ENCODE results near the gene RERE. TPM values are rescaled to one million over a fixed set of nuclear protein-coding genes. Genes with fewer than 3 reads are reported as not detected.

The RERE gene
- polyA plus RNA-seq, 1 of the 3 experiments (the other 2 are of a cell fraction): 8.1 TPM

DNA sequence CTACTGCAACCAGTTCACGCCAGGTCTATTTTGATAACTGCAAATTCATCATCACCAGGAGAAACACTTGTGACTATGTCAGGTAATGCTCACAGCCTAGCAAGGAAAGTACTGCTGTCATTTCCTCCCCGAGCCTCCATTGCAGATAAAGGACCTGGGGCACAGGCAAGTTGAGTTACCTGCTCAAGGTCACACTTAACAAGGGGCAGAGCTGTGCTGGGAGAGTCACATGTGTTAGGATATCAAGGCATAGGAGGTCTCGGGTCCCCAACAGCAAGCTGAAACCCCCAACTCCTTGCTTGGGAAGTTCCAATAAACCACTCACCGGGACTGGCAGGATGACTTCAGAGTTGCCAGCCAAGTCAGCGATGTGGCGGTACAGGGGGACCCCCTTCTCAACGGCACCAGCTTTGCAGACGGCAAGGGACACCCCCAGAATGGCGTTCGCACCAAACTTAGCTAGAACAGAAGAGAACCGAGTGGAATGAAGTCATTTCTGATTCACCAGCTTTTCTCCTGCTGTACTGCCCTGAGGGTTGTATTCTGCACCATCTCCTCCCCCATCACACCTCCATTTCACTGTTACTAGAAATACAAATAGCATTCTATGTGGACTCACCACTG lies 49.5 kb upstream of the RERE start (continued):
- TF ChIP-seq, protein P1, sequence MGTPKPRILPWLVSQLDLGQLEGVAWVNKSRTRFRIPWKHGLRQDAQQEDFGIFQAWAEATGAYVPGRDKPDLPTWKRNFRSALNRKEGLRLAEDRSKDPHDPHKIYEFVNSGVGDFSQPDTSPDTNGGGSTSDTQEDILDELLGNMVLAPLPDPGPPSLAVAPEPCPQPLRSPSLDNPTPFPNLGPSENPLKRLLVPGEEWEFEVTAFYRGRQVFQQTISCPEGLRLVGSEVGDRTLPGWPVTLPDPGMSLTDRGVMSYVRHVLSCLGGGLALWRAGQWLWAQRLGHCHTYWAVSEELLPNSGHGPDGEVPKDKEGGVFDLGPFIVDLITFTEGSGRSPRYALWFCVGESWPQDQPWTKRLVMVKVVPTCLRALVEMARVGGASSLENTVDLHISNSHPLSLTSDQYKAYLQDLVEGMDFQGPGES (IDR thresholded peaks at IDR 0.05; ENCODE audit: low read depth, low read length): no peak
- TF ChIP-seq TCF12 (IDR thresholded peaks at IDR 0.05): no peak

DNA sequence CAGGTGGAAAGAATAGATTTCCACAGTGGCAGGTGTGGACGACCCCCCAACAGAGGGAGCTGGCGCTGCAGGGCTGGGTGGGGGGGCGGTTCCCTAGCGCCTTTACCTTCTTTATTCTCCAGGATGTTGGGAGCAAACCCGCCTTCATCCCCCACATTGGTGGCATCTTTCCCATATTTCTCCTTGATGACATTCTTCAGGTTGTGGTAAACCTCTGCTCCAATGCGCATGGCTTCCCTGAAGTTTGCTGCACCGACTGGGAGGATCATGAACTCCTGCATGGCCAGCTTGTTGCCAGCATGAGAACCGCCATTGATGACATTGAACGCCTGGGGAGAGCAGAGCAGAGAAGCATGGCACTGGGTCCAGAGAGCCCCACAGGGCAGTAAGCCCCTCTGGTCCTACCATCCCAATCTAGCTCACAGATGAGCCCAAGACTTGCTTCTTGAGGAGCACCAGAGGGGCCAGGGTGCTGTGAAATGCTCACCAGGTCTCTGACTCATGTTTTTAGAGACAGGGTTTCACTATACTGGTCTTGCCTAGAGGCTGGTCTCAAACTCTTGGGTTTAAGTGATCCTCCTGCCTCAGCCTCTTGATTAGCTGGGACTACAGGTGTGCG lies 48.8 kb upstream of the RERE start:
- ChIA-PET CTCF (interaction anchor here (0.6 to 10.9 kb wide), 4 partner anchors 16 to 147 kb away, joined by 3 to 107 read pairs (median 5); no protein-coding TSS in a partner anchor), POLR2A (interaction anchor here (0.6 to 3.0 kb wide), 4 partner anchors 12 to 1755 kb away, joined by 3 to 18 read pairs (median 4); partner anchors contain the start of gene ENO1)
- no peak overlapping the region for H3K9ac ChIP-seq
- H3K79me2 ChIP-seq (ENCODE audit: insufficient read depth): peaks cover 74% of the 10 kb centered on the region
- no peaks in the 10 kb centered on the region for H3K9me3 ChIP-seq
- WGBS (ENCODE audit: low lambda C conversion rate): 97% methylated on average over 10 of the region's 10 CpGs
- no peak for DNase-seq
- H3K4me2 ChIP-seq: no peak overlapping the region
- H4K20me1 ChIP-seq (ENCODE audit: insufficient read depth): peaks cover 91% of the 10 kb centered on the region
- H3K36me3 ChIP-seq (replicated peaks in 1 of 2; ENCODE audit: control insufficient read depth in 1 of 2, insufficient read depth in 2 of 2, low read length in 1 of 2): peaks cover 82 to 86% of the 10 kb centered on the region in 2 experiments
- no peaks in the 10 kb centered on the region for H3K9me2 ChIP-seq
- no peak overlapping the region for H2AFZ ChIP-seq (ENCODE audit: low read depth)
- H3K4me1 ChIP-seq (ENCODE audit: control insufficient read depth in 1 of 2, insufficient read depth in 2 of 2, low read depth in 1 of 2, low read length in 1 of 2): peaks cover 3 to 16% of the 10 kb centered on the region in 2 experiments; a peak in 3 of 4 replicates
- no peak for TF ChIP-seq TAF1 (IDR thresholded peaks at IDR 0.05; ENCODE audit: borderline replicate concordance, low read depth, low read length)
- TF ChIP-seq RAD21 (IDR thresholded peaks at IDR 0.05; ENCODE audit: low read length): no peak
- no peak for TF ChIP-seq GABPA (IDR thresholded peaks at IDR 0.05; ENCODE audit: low read depth)
- no peak for TF ChIP-seq CHD2 (IDR thresholded peaks at IDR 0.05; ENCODE audit: low read length, partially characterized antibody)
- no peak for TF ChIP-seq MXI1 (IDR thresholded peaks at IDR 0.05; ENCODE audit: low read depth, low read length)
- no peak for TF ChIP-seq ELF1 (IDR thresholded peaks at IDR 0.05)
- TF ChIP-seq NFIC (IDR thresholded peaks at IDR 0.05; ENCODE audit: borderline replicate concordance): no peak
- TF ChIP-seq TCF12 (IDR thresholded peaks at IDR 0.05): no peak
- no peak for TF ChIP-seq TEAD4 (IDR thresholded peaks at IDR 0.05; ENCODE audit: borderline replicate concordance, insufficient read depth)
- TF ChIP-seq, protein P2, sequence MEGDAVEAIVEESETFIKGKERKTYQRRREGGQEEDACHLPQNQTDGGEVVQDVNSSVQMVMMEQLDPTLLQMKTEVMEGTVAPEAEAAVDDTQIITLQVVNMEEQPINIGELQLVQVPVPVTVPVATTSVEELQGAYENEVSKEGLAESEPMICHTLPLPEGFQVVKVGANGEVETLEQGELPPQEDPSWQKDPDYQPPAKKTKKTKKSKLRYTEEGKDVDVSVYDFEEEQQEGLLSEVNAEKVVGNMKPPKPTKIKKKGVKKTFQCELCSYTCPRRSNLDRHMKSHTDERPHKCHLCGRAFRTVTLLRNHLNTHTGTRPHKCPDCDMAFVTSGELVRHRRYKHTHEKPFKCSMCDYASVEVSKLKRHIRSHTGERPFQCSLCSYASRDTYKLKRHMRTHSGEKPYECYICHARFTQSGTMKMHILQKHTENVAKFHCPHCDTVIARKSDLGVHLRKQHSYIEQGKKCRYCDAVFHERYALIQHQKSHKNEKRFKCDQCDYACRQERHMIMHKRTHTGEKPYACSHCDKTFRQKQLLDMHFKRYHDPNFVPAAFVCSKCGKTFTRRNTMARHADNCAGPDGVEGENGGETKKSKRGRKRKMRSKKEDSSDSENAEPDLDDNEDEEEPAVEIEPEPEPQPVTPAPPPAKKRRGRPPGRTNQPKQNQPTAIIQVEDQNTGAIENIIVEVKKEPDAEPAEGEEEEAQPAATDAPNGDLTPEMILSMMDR (IDR thresholded peaks at IDR 0.05): no peak
- TF ChIP-seq, protein P3, sequence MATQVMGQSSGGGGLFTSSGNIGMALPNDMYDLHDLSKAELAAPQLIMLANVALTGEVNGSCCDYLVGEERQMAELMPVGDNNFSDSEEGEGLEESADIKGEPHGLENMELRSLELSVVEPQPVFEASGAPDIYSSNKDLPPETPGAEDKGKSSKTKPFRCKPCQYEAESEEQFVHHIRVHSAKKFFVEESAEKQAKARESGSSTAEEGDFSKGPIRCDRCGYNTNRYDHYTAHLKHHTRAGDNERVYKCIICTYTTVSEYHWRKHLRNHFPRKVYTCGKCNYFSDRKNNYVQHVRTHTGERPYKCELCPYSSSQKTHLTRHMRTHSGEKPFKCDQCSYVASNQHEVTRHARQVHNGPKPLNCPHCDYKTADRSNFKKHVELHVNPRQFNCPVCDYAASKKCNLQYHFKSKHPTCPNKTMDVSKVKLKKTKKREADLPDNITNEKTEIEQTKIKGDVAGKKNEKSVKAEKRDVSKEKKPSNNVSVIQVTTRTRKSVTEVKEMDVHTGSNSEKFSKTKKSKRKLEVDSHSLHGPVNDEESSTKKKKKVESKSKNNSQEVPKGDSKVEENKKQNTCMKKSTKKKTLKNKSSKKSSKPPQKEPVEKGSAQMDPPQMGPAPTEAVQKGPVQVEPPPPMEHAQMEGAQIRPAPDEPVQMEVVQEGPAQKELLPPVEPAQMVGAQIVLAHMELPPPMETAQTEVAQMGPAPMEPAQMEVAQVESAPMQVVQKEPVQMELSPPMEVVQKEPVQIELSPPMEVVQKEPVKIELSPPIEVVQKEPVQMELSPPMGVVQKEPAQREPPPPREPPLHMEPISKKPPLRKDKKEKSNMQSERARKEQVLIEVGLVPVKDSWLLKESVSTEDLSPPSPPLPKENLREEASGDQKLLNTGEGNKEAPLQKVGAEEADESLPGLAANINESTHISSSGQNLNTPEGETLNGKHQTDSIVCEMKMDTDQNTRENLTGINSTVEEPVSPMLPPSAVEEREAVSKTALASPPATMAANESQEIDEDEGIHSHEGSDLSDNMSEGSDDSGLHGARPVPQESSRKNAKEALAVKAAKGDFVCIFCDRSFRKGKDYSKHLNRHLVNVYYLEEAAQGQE (IDR thresholded peaks at IDR 0.05; ENCODE audit: low read depth, low read length): no peak
- TF ChIP-seq, protein P4, sequence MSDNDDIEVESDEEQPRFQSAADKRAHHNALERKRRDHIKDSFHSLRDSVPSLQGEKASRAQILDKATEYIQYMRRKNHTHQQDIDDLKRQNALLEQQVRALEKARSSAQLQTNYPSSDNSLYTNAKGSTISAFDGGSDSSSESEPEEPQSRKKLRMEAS (IDR thresholded peaks at IDR 0.05; ENCODE audit: low read depth): no peak
- TF ChIP-seq EZH2phosphoT487 (IDR thresholded peaks at IDR 0.05; ENCODE audit: borderline replicate concordance, low read depth): no peak
- no peak overlapping the region for H3K4me3 ChIP-seq (ENCODE audit: low read depth in 2 of 2, low read length in 1 of 2)
- H3K27me3 ChIP-seq (ENCODE audit: insufficient read depth): no peaks in the 10 kb centered on the region
- H3F3A ChIP-seq (replicated peaks; ENCODE audit: insufficient read depth): peaks cover 89% of the 10 kb centered on the region
- H3K27ac ChIP-seq (ENCODE audit: low read depth in 2 of 2, low read length in 1 of 2): peak overlapping the region in 1 of 2 experiments; percentile 50; a peak in 1 of 4 replicates

All from SK-N-SH (cell line).